Endothelial cell of umbilical vein (primary cell): ENCODE measurements around the gene RBM46.

Experiments
- POLR2AphosphoS5 ChIP-seq: IDR thresholded peaks from 2 replicates; pipeline ENCODE4 v1.6.1; 2012; ENCODE audit warnings: low read depth, mild to moderate bottlenecking, control low read depth, low read length, moderate library complexity; ENCODE audit not compliant: insufficient read depth
- TF ChIP-seq, protein P1 (sequence below), 2 donors: IDR thresholded peaks; 1 replicate in 1 of 2; 2 replicates in 1 of 2; pipeline ENCODE4 v1.5.1; 2011; ENCODE audit warnings: low read length in 2 of 2, mild to moderate bottlenecking in 2 of 2, moderate library complexity in 2 of 2, control low read depth in 1 of 2, inconsistent platforms in 1 of 2, low read depth in 1 of 2; ENCODE audit not compliant: insufficient read depth in 1 of 2; ENCODE audit errors: extremely low read depth in 1 of 2

GRCh38 chr4:154760895-154761294 lies 20.2 kb upstream of the RBM46 start:
- TF ChIP-seq, protein P1, sequence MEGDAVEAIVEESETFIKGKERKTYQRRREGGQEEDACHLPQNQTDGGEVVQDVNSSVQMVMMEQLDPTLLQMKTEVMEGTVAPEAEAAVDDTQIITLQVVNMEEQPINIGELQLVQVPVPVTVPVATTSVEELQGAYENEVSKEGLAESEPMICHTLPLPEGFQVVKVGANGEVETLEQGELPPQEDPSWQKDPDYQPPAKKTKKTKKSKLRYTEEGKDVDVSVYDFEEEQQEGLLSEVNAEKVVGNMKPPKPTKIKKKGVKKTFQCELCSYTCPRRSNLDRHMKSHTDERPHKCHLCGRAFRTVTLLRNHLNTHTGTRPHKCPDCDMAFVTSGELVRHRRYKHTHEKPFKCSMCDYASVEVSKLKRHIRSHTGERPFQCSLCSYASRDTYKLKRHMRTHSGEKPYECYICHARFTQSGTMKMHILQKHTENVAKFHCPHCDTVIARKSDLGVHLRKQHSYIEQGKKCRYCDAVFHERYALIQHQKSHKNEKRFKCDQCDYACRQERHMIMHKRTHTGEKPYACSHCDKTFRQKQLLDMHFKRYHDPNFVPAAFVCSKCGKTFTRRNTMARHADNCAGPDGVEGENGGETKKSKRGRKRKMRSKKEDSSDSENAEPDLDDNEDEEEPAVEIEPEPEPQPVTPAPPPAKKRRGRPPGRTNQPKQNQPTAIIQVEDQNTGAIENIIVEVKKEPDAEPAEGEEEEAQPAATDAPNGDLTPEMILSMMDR (IDR thresholded peaks at IDR 0.05; ENCODE audit: extremely low read depth in 1 of 2, insufficient read depth in 1 of 2, low read depth in 1 of 2, low read length in 2 of 2), result no peak
- no peak for TF ChIP-seq POLR2AphosphoS5
